ENCODE data around the gene UNG.

UNG gene

GRCh38 chr12:109126784-109127183 is 29.4 kb downstream of the UNG start:
- no peak overlapping the region for H3K4me3 ChIP-seq (replicated peaks; ENCODE audit: insufficient read depth, low read length)

GRCh38 chr12:109127533-109128242 is 30.3 kb downstream of the UNG start:
- no peak overlapping the region for H3K27ac ChIP-seq (replicated peaks)
- no peak for DNase-seq (ENCODE audit: low read depth in 1 of 2, low spot score in 1 of 2)
- TF ChIP-seq SPI1 (IDR thresholded peaks at IDR 0.05; ENCODE audit: borderline replicate concordance, low read depth) (no peak), REST (IDR thresholded peaks at IDR 0.05; ENCODE audit: insufficient replicate concordance, low read depth) (no peak), CTCF (IDR thresholded peaks at IDR 0.05; ENCODE audit: insufficient read depth, low read length) (no peak), GABPA (IDR thresholded peaks at IDR 0.05; ENCODE audit: low read depth) (no peak), POLR2AphosphoS5 (IDR thresholded peaks at IDR 0.05; ENCODE audit: low read depth) (no peak)

More at GRCh38 chr12:109126784-109127183, 29.4 kb downstream of the UNG start:
- Histone ChIP-seq H3K27me3 (ENCODE audit: insufficient read depth, poor library complexity, severe bottlenecking) (no peaks in the 10 kb centered on the region), H3K27ac (replicated peaks) (no peak overlapping the region)
- no peak for DNase-seq (ENCODE audit: low read depth in 1 of 2, low spot score in 1 of 2)
- TF ChIP-seq GABPA (IDR thresholded peaks at IDR 0.05; ENCODE audit: low read depth), result no peak
- TF ChIP-seq POLR2AphosphoS5 (IDR thresholded peaks at IDR 0.05; ENCODE audit: low read depth), result no peak
- no peak for TF ChIP-seq REST (IDR thresholded peaks at IDR 0.05; ENCODE audit: insufficient replicate concordance, low read depth)
- TF ChIP-seq SPI1 (IDR thresholded peaks at IDR 0.05; ENCODE audit: borderline replicate concordance, low read depth), result no peak
- no peak for TF ChIP-seq CTCF (IDR thresholded peaks at IDR 0.05; ENCODE audit: insufficient read depth, low read length)

GRCh38 chr12:109130297-109131153 is 33.1 kb downstream of the UNG start:
- TF ChIP-seq REST (IDR thresholded peaks at IDR 0.05; ENCODE audit: insufficient replicate concordance, low read depth) (no peak), GABPA (IDR thresholded peaks at IDR 0.05; ENCODE audit: low read depth) (no peak), POLR2AphosphoS5 (IDR thresholded peaks at IDR 0.05; ENCODE audit: low read depth) (no peak), SPI1 (IDR thresholded peaks at IDR 0.05; ENCODE audit: borderline replicate concordance, low read depth) (no peak), CTCF (IDR thresholded peaks at IDR 0.05; ENCODE audit: insufficient read depth, low read length) (no peak)
- Histone ChIP-seq H3K27ac (replicated peaks) (no peak overlapping the region), H3K4me3 (replicated peaks; ENCODE audit: insufficient read depth, low read length) (no peak overlapping the region), H3K27me3 (ENCODE audit: insufficient read depth, poor library complexity, severe bottlenecking) (no peaks in the 10 kb centered on the region)
- DNase-seq (ENCODE audit: low read depth in 1 of 2, low spot score in 1 of 2), result no peak

More at GRCh38 chr12:109127533-109128242, 30.3 kb downstream of the UNG start:
- Histone ChIP-seq H3K27me3 (ENCODE audit: insufficient read depth, poor library complexity, severe bottlenecking) (no peaks in the 10 kb centered on the region), H3K4me3 (replicated peaks; ENCODE audit: insufficient read depth, low read length) (no peak overlapping the region)

All from HL-60 (cell line).